ENCODE measurements around the gene THUMPD3.

Gene THUMPD3

GRCh38 chr3:9415485-9416138 lies 52.8 kb downstream of the THUMPD3 start:
- no peak for DNase-seq (ENCODE audit: low read depth, low spot score)

- DNase-seq (ENCODE audit: low read depth, low spot score) = no peak
Observed at GRCh38 chr3:9416139-9416780, 53.4 kb downstream of the THUMPD3 start.

DNA sequence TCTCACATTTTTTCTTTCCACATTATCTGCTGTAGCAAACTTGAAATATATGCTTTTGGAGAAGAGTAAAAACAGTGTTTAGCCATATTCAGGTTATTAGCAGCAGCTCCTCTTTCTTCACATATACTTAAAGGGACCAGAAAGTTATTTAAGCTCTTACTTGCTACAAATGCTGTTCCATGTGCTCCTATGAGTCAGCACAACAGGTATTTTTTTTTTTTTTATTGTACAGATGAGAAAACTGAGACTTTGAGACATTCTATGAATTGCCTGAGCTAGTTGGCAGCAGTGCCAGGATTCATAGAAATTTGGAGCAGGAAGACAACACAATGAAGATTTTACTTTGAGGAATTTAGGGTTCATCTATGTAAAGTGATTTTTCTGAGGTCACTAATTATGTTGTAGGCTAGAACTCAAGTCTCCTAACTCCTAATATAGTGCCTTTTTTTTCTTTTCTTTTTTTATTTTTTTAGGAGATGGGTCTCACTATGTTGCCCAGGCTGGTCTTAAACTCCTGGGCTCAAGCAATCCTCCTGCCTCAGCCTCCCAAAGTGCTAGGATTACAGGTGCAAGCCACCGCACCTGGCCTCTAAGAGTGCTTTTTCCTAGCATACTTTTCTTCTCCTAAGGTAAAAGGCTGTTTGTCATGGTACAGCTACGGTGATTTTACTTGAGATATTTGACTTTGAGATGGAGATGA lies 58.1 kb downstream of the THUMPD3 start:
- DNase-seq (ENCODE audit: low read depth, low spot score) = no peak

DNA sequence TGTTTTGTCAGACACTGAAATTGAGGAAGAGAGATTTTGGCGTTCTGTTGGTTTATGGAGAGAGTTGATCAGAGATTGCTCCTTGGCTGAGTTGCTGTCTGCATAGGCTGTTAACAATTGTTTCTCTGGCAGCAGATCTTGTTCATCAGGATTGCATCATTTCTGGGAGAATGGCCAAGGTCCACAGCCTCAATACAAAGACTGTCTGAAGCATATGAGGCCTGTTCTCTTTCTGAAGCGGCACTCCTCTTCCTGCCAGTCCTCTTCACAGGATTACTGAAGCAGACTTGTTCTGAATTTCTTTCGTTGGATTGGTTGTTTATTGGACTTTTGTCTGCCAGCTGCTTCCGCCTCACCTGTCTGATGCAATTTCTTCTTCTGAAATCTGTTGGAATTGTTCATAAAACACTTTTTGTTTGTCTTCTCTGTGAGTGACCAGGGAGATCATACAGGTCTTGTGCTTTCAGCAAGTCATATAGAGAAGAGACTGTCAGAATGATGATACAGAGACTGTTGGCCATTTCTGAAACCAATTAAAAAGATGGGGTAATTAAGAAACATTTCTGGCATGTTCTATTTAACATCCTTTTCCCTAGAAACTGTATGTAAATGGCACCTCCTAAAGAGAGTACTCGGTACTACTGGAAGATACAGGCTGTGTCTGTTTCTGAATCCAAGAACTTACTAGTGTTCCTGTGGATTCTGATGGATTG lies 60.0 kb downstream of the THUMPD3 start:
- no peak for DNase-seq (ENCODE audit: low read depth, low spot score)

DNA sequence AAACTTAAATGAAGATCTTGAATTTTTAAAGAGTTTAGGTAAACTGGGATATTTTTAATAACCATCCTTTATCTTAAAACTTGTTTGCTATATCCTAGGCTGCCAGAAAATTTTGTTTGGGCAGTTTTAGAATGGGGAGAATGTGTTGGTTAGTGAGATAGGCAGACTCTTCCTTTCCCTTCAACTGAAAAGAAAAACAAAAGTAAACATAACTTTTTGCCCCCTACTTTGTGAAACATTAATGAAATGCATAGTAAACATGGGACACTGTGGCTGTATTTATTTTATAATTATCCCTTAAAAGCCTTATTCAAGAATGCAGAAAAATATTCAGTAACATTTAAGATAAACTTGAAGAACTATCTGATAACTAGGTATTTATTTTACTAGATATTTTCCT lies 65.6 kb downstream of the THUMPD3 start:
- no peak for DNase-seq (ENCODE audit: low read depth, low spot score)

DNA sequence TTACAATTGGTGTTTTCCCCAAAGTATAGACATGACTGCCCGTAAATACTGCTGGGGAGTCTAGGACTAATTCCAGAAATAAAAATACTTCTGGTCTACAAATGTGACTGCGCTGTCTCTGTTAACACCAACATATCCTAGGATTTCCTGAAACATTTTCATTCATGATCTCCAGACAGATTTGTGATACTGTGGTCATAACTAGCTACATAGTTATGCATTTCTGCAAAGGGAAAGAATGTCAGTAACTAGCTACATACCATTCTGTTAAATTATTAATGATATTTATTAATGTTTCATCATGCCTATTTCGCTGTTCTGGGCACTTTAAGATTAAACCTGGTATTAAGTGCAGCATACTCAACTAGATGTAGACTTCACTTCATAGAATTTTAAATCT lies 67.9 kb downstream of the THUMPD3 start:
- no peak for DNase-seq (ENCODE audit: low read depth, low spot score)

DNA sequence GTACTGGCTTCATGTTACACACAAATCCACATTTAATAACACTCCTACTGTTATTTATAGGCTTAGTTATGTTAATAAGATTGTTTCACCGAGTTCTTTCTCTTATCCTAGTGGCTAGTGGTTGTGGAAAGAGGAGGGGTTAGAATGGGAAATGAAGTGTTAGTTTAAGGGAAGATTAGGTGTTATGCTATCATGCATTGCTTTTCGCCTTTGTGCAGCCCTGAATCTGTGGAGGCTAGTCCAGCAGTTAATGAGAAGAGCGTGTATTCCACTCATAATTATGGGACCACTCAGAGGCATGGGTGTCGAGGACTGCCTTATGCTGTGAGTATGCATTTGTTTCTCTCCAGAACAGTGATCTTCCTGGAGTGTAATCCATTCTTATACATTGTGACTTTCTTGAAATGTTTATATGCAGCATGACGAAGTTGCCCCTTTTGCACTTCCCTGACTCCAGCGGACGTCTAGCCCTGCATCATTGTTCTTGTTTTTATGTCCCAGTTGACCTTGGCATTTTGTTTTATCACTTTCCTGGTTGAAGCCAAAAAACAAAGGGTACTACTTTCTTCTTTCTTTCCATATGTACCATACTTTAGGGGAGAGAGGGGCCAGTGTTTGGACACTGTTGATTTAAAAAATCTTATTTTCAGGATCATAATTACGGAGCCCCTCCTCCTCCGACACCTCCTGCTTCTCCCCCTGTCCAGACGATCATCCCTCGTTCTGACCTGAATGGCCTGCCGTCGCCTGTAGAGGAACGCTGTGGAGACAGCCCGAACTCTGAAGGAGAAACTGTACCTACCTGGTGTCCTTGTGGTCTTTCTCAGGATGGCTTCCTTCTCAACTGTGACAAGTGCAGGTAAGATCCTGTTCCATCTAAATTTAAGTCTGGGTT lies 71.0 kb downstream of the THUMPD3 start:
- DNase-seq (ENCODE audit: low read depth, low spot score) = no peak

DNA sequence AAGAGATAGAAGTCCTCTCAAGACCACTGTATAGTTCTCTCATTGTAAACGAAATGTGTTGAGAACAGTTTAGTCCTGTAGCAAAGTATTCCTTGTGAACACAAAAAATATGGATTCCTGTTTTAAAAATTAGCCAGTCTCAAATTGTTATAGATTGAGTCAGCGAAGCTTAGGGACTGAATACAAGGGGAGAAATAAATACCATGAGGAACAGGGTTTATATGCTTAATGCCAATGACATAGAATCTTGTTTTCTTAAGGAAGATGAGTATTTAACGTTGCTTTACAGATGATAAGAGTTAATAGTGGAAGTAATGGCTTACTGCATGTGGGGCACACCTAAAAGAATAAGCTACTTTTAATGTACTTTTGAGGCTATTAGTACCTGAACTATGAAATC lies 72.5 kb downstream of the THUMPD3 start:
- DNase-seq (ENCODE audit: low read depth, low spot score) = no peak
